Kidney (tissue), 14 donors: ENCODE results near the gene ABI3. TPM values are rescaled to one million over a fixed set of nuclear protein-coding genes. Genes with fewer than 3 reads are reported as not detected.

ENCODE experiments used
- DNase-seq, 5 donors: peaks; one replicate each; pipeline ENCODE4 v3.0.0-alpha.2; 2013 to 2020
- FAIRE-seq: peaks from 2 replicates; lab custom pipeline; 2012; peaks lifted over from hg19 to GRCh38; lab: Jason Lieb, UNC
- H3K27ac ChIP-seq, 2 donors: one replicate each; pipeline ENCODE4 v1.7.0; 2013; ENCODE audit warnings: low read depth in 2 of 2, low read length in 2 of 2, inconsistent platforms in 1 of 2
- H3K27me3 ChIP-seq: one replicate; pipeline ENCODE4 v1.7.1; 2013; ENCODE audit warnings: low read length, inconsistent platforms; ENCODE audit not compliant: control insufficient read depth, insufficient read depth
- H3K36me3 ChIP-seq, 3 donors: one replicate each; pipeline versions ENCODE4 v1.7.0 to v1.7.1; 2013; ENCODE audit warnings: low read length in 3 of 3, control low read depth in 1 of 3, inconsistent platforms in 1 of 3; ENCODE audit not compliant: insufficient read depth in 3 of 3, control insufficient read depth in 2 of 3
- H3K4me1 ChIP-seq, 3 donors: one replicate each; pipeline versions ENCODE4 v1.7.0 to v1.7.1; 2013; ENCODE audit warnings: low read length in 3 of 3, inconsistent platforms in 1 of 3, low read depth in 1 of 3; ENCODE audit not compliant: control insufficient read depth in 2 of 3, insufficient read depth in 2 of 3
- H3K4me3 ChIP-seq, 3 donors: one replicate each; pipeline versions ENCODE4 v1.7.0 to v1.8.1; 2013; ENCODE audit warnings: low read length in 3 of 3, control low read depth in 1 of 3, inconsistent platforms in 1 of 3
- H3K9ac ChIP-seq, 3 donors: one replicate each; pipeline versions ENCODE4 v1.7.0 to v1.7.1; 2013; ENCODE audit warnings: low read length in 3 of 3, control low read depth in 1 of 3, inconsistent platforms in 1 of 3
- H3K9me3 ChIP-seq, 3 donors: one replicate each; pipeline versions ENCODE4 v1.7.0 to v1.7.1; 2013; ENCODE audit warnings: low read length in 3 of 3, control low read depth in 1 of 3, inconsistent platforms in 1 of 3; ENCODE audit not compliant: control insufficient read depth in 2 of 3, insufficient read depth in 1 of 3
- CTCF ChIP-seq: IDR thresholded peaks from 3 replicates; pipeline ENCODE4 v1.5.1; 2012; ENCODE audit warnings: mild to moderate bottlenecking, moderate library complexity, borderline replicate concordance; ENCODE audit not compliant: insufficient read depth; ENCODE audit errors: extremely low read depth
- intact Hi-C: fragments of 100-400 bp; cut with DNase I; formaldehyde crosslinking; loops from one replicate; pipeline ENCODE4 v1.11.1; 2022
- polyA plus RNA-seq: library from polyadenylated mRNA; stranded (reverse); fragments of 350-450 nt; fragmentation: Illumina TruSeq; extraction: RNeasy Lipid Tissue Mini Kit (QIAGEN cat#74804); gene quantifications from one replicate; pipeline ENCODE4 v1.2.3, GENCODE V29; 2014; ENCODE audit warnings: low read depth, low replicate concordance; ENCODE audit not compliant: insufficient read depth
- total RNA-seq: library from RNA; stranded (reverse); fragmentation: NEBNext Ultra II Directional; extraction: Animal tissue kit (Norgen Biotek cat#: 25700); gene quantifications from one replicate; pipeline ENCODE4 v1.2.1, GENCODE V29; 2021
- donor health status: control.
- donor health status: control.
- donor health status: control.
- donor health status: control.
- donor health status: control.
- donor health status: DM: yes; HTN: yes; CAD: no.
- donor health status: Normal renal cell carcinoma (clear cell type).

The ABI3 gene
- total and polyA plus RNA-seq, 2 donors from 2014 or later, result 17.1 to 18.3 TPM

GRCh38 chr17:49195751-49196150, 14.8 kb upstream of the ABI3 start:
- Histone ChIP-seq H3K4me1 (peaks cover 0 to 2% (median 0%) of the 10 kb centered on the region in 3 donors), H3K4me3 (no peak overlapping the region), H3K27me3 (no peaks in the 10 kb centered on the region), H3K9ac (no peak overlapping the region), H3K27ac (no peak overlapping the region), H3K36me3 (no peaks in the 10 kb centered on the region), H3K9me3 (no peaks in the 10 kb centered on the region)
- DNase-seq, result no peak
- intact Hi-C loops, result no loop called here
- no peak for TF ChIP-seq CTCF
- FAIRE-seq, result no peak

GRCh38 chr17:49196520-49196919, 14.0 kb upstream of the ABI3 start:
- Histone ChIP-seq H3K9ac (no peak overlapping the region), H3K36me3 (no peaks in the 10 kb centered on the region), H3K4me3 (no peak overlapping the region), H3K27me3 (no peaks in the 10 kb centered on the region), H3K4me1 (no peaks in the 10 kb centered on the region), H3K27ac (no peak overlapping the region), H3K9me3 (no peaks in the 10 kb centered on the region)
- FAIRE-seq, result no peak
- DNase-seq, result no peak
- intact Hi-C loops, result no loop called here
- TF ChIP-seq CTCF, result no peak

- no peak for DNase-seq
- Histone ChIP-seq H3K27ac (no peak overlapping the region), H3K9me3 (no peaks in the 10 kb centered on the region), H3K4me1 (no peaks in the 10 kb centered on the region), H3K9ac (no peak overlapping the region), H3K36me3 (no peaks in the 10 kb centered on the region), H3K4me3 (no peak overlapping the region), H3K27me3 (no peaks in the 10 kb centered on the region)
- no peak for TF ChIP-seq CTCF
- intact Hi-C loops, result no loop called here
- FAIRE-seq, result no peak
Measured at GRCh38 chr17:49197346-49197998, 13.0 kb upstream of the ABI3 start.

GRCh38 chr17:49198211-49198610, 12.3 kb upstream of the ABI3 start:
- no peak for FAIRE-seq
- Histone ChIP-seq H3K9me3 (no peaks in the 10 kb centered on the region), H3K27ac (no peak overlapping the region), H3K36me3 (no peaks in the 10 kb centered on the region), H3K4me3 (no peak overlapping the region), H3K4me1 (no peaks in the 10 kb centered on the region), H3K9ac (no peak overlapping the region), H3K27me3 (no peaks in the 10 kb centered on the region)
- intact Hi-C loops, result no loop called here
- no peak for TF ChIP-seq CTCF
- no peak for DNase-seq
